UCSD-AML1 (cell line): ENCODE measurements around the gene TRAPPC11.
"Not testable (repeated sequence)": the region's sequence is repeated elsewhere in the genome, so short reads cannot be mapped to it uniquely, and the experiment has no call there.

Experiments used
- DNase-seq: peaks from one replicate; lab custom pipeline; 2025; ENCODE audit not compliant: unreplicated experiment; lab: John Stamatoyannopoulos, UW

Gene TRAPPC11

DNA sequence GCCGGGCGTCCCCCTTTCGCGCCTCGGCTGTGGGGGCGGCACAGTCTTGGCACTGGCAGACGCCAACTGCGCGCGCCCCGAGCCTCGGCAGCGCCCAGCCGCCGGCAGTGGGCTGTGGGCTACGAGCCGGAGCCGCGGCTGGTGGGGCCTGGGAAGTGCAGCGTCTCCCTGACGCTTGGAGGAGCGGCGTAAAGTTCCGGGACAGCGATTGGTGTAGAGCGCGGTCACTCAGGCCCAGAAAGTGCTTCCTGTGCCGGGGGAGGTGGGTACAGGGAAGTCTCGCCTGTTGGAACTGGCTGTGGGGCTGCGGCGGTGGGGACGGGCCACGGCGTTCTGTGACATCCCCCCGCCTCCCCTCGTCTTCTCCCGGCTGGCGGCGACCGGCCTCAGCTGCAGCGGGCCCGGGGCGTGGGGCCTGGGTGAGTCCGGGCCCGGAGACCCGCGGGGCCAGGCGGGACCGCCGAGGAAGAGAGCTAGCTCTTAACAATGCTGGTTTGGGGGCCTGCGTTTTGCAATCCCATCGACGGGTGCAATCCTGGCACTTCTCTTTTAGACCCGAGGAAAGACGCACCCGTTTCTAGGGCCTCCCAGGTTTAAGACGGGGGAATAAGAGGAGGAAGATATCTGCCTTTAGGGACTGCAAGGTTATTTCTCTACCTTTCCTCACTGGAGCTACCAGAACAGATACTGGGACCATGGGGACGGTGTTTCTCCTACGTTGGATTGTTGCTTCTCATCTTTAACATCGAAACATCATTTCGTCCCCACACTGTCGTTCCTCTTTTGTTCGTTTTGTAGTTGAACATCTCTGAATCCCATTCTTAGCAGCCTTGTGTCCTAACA lies at the start of gene TRAPPC11, which contains the start of gene RWDD4:
Gene TRAPPC11, plus strand, starts transcription at position 265 of the 843 bp plus-strand sequence. CDS start 4,575 bp downstream, outside the sequence.
Gene RWDD4, minus strand, starts transcription at position 157 of the 843 bp plus-strand sequence. CDS start 233 bp downstream, outside the sequence.
- DNase-seq: peak; percentile 95

GRCh38 chr4:183610033-183610432 lies 49.1 kb upstream of the TRAPPC11 start:
- no peak for DNase-seq

DNA sequence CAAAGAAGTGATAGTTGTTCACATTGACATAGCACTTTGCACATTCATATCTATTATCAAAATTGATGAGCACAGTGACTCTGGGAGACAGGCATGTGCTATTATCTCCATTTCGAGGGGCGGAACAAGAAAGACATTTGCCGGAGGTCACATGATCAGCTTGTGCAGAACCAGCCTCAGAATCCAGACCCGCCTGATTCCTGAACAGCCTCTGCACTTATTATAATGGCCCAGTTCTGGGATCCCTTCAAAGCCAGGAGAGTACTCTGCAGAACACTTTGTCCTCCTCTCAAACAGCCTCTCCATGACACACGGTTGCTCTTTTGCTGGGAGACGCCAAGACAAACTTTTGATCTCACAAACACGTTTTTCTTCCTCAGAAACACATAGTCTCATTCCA lies 48.5 kb upstream of the TRAPPC11 start:
- DNase-seq: no peak

DNA sequence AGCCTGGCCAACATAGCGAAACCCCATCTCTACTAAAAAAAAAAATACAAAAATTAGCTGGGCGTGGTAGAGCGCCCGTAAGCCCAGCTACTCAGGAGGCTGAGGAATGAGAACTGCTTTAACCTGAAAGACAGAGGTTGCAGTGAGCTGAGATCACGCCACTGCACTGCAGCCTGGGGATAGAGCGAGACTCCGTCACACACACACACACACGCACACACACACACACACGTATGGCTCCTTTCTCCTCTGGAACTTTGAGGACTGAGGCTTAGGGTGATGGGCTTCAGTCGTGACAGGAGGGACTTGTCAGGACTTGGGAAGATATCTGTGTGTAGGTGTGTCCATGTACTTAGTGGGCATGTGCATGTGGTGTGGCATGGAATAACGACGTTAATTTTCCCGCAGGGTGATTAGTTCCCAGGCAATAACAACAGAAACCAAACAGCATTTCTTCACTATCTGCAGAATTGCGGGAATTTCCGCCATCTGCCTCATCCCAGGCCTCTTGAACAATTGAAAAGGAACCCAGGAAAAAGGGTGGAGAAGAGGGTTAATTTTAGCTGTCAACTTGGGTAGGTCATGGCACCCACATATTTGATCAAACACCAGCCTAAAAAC lies 47.8 kb upstream of the TRAPPC11 start:
- no peak for DNase-seq

DNA sequence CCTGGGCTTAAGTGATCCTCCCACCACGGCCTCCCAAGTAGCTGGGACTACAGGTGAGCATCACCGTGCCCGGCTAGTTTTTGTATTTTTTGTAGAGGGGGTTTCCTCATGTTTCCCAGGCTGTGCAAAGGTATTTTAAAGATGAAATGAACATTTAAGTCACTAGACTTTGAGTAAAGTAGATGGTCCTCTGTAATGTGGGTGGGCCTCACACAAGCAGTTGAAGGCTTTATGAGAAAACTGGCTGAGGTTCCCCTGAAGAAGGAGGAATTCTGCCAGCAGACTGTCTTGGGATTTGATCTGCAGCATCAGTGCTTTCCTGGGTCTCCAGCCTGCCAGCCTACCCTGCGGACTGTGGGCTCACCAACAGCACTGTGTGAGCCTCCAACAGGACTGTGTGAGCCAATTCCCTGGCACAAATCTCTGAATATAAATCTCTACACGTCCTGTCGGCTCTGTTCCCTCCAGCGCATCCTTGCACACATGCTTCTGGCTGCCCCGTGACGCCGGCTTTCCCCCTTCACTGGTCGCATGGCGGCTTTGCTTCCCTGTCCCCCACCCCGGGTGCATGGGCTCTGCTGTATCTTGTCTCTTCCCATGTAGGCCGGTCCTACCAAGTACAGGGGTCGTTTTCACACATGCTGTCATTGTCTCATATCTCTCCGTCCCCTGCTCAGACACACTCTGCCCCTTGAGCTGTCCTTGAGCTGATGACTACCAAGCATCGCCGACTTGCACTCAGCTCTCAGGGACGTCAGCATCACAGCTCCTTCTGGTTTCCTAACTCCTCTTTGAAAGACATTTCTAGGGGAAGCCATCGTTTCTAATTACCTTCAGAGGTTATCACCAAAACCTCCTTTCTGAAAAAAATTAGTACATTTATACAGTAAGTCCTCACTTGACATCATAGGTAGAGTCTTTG lies 46.5 kb upstream of the TRAPPC11 start:
- no peak for DNase-seq

GRCh38 chr4:183617075-183617474 lies 42.0 kb upstream of the TRAPPC11 start:
- DNase-seq: no peak

- no peak for DNase-seq
Measured at GRCh38 chr4:183618681-183619080, 40.4 kb upstream of the TRAPPC11 start.

DNA sequence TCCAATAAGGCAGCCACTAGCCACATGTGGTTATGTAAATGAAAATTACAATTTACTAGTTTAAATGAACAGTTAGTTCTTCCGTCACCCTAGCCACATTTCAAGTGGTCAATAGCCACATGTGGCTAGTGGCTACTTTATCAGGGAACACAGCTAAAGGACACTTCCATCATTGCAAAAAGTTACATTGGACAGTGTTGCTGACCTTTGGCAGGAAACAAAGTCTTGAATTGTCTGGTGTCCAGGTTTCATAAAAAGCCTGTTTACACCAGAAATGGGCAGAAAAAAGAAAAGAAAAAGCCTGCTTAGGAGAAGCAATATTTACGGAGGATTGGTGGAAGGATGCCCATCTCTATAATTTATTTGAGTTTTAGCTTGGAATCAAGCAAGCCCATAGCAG lies 38.7 kb upstream of the TRAPPC11 start:
- DNase-seq: no peak

- DNase-seq: no peak
Measured at GRCh38 chr4:183621875-183622274, 37.2 kb upstream of the TRAPPC11 start.

DNA sequence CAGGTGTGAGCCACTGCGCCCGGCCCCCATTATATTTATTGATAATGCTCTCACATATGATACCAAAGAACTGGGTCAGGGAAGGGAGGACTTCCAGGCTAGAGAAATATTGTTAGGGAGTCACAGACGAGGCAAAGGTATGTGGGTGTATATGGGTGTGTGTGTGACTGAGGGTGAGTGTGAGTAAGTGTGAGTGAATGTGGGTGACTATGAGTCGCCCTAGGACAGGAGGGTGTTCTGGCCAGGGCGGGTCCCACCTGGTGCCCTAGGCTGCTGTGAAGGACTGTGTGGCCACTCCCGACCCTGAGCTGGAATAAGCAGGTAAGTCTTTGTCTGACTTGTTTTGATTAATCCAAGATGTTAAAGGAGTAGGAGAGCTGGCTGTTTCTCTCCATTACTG lies 34.5 kb upstream of the TRAPPC11 start:
- no peak for DNase-seq

DNA sequence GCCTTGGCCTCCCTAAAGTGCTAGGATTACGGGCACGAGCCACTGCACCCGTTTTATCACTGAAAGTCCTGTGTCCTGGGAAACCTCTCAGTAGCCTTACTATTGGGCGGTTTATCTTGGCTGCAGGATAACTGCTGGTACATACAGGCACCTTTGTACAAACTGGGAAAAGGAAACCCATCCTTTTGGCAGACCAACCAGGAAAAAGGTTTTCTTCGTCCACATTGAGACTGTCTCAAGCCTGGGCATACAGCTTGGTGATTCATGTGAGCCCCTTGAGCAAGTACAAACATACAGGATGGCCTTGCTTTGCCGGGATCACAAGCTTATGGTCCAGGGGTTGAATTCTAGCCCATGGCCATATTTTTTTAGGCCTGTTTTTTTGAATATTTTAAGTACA lies 32.9 kb upstream of the TRAPPC11 start:
- DNase-seq: no peak

GRCh38 chr4:183627286-183627685 lies 31.8 kb upstream of the TRAPPC11 start:
- not testable (repeated sequence) for DNase-seq

- no peak for DNase-seq
Measured at GRCh38 chr4:183627979-183628588, 31.0 kb upstream of the TRAPPC11 start.

- DNase-seq: no peak
Measured at GRCh38 chr4:183631577-183632198, 27.4 kb upstream of the TRAPPC11 start.

- no peak for DNase-seq
Measured at GRCh38 chr4:183632689-183633088, 26.4 kb upstream of the TRAPPC11 start.

DNA sequence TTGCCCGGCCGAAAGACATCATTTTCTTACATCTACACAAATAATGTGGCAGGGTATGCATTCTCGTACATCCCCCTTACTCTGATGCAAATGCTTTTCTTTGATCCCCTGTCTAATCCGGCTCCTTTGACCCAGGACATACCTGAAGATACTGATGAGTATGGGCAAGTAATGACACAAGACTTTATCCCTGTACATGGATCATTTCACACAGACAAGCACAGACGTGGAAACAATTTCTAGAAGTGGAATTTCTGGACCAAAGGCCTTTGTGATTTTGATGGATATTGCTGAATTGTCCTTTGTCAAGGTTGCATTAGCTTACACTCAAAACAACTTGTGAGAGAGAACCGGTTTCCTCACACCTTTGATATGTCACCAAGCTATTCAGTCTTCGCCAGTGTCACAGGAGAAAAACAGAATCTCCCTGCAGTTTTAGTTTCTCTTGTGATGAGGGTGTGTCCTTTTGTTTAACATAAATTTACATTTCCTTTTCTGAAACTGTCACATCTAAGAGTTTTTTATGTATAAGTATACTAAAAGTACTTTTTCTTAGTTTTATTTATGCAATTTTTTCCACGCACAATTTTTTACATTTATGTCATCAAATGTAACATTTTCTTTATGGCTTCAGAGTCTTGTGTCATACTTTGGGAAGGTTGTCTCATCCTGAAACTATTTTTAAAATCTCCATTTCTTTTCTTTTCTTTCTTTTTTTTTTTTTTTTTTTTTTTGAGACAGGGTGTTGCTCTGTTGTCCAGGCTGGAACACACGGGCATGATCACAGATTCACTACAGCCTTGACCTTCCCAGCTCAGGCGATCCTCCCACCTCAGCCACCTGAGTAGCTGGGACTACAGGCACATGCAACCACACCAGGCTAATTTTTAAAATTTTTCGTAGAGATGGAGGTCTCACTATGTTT lies 25.4 kb upstream of the TRAPPC11 start:
- DNase-seq: no peak

DNA sequence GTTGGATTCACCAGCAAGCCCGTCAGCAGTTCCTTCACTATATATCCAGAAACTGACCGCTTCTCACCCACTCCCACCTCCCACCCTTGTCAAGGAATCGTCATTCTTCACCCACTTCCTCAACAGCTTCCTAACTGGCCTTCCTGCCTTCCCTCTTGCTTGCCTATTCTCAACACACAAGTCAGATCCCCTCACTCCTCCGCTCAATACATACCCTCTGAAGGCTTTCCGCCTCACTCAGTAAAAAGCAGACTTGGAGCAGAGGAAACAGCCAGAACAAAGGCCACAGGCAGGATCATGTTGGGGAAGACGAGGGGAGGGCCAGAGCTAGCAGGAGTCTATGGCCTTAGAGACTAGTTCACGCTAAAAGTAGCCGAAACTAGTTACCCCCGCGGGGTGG lies 23.8 kb upstream of the TRAPPC11 start:
- DNase-seq: peak; percentile 43

DNA sequence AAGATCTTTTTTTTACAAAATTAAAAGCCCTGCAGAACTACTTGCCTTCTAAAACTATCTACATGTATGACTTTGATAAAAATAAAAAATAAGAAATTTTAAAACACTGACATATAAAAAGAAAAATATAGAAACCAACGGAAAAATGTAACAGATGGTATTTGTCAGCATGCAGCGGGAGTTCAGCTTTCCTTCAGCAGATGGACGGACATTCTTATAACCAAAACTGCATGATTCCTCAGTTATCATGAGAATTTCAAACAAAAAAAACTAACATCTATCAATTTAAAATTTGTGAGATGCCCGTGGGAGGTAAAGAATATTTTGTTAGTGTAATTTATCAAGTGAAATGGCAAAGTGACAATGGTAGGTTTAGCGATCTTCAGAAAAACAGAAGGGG lies 23.4 kb upstream of the TRAPPC11 start:
- DNase-seq: no peak

GRCh38 chr4:183636503-183636902 lies 22.6 kb upstream of the TRAPPC11 start:
- DNase-seq: no peak
